ENCODE results near the gene EPB41L2.

The EPB41L2 gene

DNA sequence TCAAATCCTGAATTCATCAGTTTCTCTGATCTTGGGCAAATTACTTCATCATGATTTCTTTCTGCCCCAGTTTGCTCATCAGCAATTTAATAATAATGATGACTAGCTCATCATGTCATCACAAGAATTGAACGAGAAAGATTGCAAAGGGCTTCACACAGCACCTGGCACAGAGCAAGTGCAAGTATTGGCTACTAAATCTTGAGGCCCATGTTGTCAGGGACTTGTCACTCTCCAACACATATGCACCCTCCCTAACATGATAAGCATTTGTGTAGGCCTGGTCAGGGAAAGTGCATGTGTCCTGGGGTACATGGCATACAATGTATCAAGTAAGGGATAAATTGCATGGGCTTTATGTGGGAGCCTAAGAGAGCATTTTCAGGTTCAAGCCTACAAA is 229.5 kb downstream of the EPB41L2 start:
- H3K4me3 ChIP-seq (ENCODE audit: low read depth, low read length), result no peak overlapping the region
- ChIA-PET POLR2A (no interaction called here), CTCF (interaction anchor here (1.2 to 3.6 kb wide), 3 partner anchors 10 to 18 kb away, joined by 3 to 19 read pairs (median 3); no protein-coding TSS in a partner anchor)
- DNase-seq (ENCODE audit: low read depth, low spot score), result no peak
- TF ChIP-seq, protein P1, sequence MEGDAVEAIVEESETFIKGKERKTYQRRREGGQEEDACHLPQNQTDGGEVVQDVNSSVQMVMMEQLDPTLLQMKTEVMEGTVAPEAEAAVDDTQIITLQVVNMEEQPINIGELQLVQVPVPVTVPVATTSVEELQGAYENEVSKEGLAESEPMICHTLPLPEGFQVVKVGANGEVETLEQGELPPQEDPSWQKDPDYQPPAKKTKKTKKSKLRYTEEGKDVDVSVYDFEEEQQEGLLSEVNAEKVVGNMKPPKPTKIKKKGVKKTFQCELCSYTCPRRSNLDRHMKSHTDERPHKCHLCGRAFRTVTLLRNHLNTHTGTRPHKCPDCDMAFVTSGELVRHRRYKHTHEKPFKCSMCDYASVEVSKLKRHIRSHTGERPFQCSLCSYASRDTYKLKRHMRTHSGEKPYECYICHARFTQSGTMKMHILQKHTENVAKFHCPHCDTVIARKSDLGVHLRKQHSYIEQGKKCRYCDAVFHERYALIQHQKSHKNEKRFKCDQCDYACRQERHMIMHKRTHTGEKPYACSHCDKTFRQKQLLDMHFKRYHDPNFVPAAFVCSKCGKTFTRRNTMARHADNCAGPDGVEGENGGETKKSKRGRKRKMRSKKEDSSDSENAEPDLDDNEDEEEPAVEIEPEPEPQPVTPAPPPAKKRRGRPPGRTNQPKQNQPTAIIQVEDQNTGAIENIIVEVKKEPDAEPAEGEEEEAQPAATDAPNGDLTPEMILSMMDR (IDR thresholded peaks at IDR 0.05; ENCODE audit: insufficient read depth, low read length, missing control alignments), result no peak

DNA sequence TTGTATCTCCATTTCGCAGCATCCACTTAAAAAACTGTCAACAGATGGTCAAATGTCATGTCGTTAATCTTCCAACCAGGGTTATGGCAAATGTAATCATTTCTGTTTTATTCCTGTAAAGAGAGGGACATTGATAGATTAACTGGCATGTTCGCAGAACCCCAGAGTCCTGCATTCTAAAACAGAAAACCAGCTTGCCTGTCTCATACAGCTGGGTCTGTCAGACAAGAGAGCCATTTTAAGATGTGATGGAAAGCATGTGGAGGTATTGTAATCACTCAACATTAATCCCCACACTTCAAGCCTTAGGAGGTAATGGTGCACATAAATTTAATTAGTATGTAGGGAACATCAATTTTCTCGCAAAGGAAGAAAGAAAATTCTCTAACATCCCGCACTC is 231.4 kb downstream of the EPB41L2 start:
- ChIA-PET CTCF (no interaction called here), POLR2A (no interaction called here)
- H3K4me3 ChIP-seq (ENCODE audit: low read depth, low read length), result no peak overlapping the region
- TF ChIP-seq, protein P1 (IDR thresholded peaks at IDR 0.05; ENCODE audit: insufficient read depth, low read length, missing control alignments), result no peak
- no peak for DNase-seq (ENCODE audit: low read depth, low spot score)

DNA sequence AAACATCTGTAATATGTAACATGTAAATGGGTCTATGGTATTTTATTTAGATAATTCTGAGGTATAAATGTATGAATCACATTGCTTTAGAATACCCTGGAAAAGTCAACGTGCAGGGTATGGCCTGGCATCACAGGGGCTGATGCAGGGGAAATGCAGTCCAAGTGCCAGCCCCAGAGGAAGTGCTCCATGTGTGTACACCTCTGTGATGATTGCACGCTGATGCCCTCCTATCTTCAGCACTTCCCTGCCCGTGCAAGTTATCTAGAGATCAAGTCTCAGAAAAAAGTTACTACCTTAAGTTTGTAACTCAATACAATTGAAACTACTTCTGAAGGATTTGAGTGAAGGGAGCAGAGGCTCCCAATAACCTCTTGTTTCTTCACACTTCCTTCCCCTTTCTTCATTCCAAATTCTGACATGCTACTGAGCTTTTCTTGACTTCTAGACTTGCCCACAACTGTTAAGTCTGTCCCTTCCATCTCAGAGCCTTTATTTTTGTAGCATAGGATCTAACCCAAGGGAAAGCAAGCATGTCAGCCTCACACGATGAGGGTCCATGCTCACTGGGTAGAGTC is 233.6 kb downstream of the EPB41L2 start:
- ChIA-PET POLR2A (no interaction called here), CTCF (no interaction called here)
- DNase-seq (ENCODE audit: low read depth, low spot score), result no peak
- no peak overlapping the region for H3K4me3 ChIP-seq (ENCODE audit: low read depth, low read length)
- TF ChIP-seq, protein P1 (IDR thresholded peaks at IDR 0.05; ENCODE audit: insufficient read depth, low read length, missing control alignments), result no peak

DNA sequence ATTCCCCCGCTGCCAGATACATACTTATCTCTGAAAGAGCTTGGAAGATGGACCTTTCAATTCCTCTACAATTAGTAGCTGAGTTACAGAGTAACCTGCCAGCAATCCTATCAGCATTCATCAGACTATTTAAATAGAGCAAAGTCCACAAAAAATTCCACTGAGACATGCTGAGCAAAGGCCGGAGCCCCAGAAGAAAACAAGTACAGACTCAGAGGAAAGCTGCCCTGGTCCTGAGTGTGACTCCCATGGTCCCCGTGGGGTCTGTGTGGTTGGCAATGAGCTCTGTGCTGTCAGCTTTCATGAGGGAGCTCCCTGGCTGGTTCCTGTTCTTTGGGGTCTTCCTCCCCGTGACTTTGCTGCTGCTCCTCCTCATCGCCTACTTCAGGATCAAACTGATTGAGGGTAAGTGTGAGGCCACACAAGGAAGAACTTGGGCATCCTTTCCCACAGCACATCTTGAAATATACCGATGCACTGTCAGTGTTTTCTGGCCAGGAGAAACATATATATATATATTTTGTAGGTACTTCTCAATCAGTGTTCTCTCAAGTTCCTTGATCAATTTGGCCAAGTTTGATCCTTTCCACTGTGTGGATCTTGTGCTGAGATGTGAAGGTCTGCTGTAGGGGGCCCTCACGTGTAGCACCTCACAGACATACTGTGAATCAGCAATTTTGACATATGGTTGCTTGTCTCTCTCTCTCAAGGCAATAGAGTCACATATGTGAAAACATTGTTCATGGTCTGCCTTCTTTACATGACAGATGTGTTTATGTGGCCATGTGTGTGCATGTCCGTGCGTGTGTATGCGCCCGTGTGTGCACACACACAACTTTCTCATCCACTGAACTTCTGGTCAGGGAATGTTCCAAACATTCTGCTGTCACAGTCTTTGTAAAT is 235.5 kb downstream of the EPB41L2 start, which contains the start of gene SMLR1:
Gene SMLR1 (plus strand): TSS at position 160 of the 903 bp plus-strand sequence. CDS start 8 bp downstream, at position 168.
- TF ChIP-seq, protein P1 (IDR thresholded peaks at IDR 0.05; ENCODE audit: insufficient read depth, low read length, missing control alignments), result no peak
- H3K4me3 ChIP-seq (ENCODE audit: low read depth, low read length), result no peak within 1 kb of the TSS
- ChIA-PET POLR2A (no interaction called here), CTCF (no interaction called here)
- no peak for DNase-seq (ENCODE audit: low read depth, low spot score)

DNA sequence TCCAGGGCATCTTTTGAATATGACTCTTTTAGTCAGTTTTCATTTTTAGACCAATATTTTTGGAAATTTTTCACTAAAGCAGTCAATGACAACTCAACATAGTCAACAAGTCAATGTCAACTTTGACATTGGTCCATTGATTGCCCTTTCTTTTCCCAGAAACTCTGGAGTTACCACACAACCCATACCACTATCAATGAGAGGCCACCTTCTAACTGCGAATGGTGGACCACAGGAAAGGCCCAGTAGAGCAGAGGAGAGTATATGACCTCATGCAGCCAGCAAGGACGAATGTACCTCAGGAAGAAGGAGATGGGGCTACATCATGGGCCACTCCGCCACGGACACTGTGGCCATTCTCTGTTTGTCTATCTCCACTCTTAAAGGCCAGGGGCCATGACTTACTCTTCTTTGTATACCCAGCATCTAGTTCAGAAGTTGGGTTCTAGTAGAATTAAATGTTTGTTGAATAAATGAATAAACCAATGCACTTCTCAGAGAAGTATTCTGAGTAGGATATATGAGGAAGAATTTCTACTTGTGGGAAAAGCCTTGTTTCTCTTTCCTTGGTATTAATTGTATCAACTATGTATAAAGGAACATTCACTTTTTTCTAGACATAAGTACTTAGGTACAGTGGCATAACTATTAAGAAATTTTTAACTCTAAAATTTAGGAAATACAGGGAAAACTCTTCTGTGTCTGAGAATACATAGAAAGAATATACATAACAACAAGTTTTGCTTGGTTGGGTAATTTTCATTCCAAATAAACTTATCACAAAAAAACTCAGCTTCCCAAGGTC is 236.4 kb downstream of the EPB41L2 start:
- no peak for DNase-seq (ENCODE audit: low read depth, low spot score)
- TF ChIP-seq, protein P1 (IDR thresholded peaks at IDR 0.05; ENCODE audit: insufficient read depth, low read length, missing control alignments), result no peak
- CTCF ChIA-PET, result no interaction called here
- no peak overlapping the region for H3K4me3 ChIP-seq (ENCODE audit: low read depth, low read length)
- POLR2A ChIA-PET, result no interaction called here
